ENCODE measurements around the gene ZNF678.

ZNF678 gene

DNA sequence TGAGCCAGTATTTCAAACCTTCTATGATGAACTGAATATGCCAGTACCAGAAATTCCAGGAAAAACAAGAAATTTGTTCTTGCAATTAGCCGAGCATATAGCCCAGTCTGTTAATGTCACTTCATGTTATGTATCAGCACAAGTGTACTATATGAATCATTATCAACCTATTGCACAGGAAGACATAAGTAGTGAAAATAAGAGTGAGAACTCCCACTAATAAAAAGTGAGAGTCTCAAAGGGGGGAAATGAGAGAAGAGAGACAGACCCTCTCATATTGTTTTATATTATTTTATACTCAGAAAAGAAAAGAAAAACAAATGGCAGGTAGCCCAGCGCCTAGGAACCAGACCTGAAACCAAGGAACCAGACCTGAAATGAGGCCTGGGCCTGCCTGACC, 155.6 kb downstream of the ZNF678 start:
- DNase-seq (ENCODE audit: low spot score) = no peak

DNA sequence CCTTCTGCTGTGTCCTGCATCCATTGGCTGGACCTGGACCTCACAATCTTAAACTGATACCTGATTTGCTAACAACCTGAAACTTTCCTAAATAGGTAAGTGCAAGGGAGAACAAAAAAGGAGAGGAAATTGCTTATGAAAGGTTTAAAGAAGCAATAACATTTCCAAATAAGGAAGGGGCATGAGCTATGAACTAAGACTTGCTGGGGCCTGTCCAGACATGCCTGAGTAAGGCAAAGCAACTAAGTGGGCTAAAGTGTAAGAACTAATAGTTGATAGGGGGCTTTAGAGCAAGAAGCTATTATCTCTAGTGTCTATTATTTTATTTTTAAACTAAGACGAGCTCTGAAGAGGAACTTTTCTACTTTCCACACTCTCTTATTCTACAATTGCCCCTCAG, 160.1 kb downstream of the ZNF678 start:
- no peak for DNase-seq (ENCODE audit: low spot score)

DNA sequence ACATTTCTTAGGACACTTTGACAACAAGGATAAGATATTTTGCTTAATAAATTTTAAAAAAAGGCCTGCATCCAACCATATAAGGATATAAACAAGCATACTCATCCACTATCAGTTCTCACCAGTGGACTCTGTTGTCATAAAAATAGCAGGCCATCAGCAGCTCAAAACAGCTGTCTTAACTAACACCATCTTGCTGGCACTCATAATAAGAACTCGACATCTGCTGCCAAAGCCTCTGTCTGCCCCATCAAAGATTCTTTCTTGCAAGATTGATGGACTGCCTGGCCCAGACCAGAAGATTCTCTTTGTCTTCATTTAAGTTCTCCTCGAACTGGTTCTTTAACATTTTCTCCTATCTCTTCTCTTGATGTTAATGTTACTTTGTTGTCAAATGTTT, 161.7 kb downstream of the ZNF678 start:
- DNase-seq (ENCODE audit: low spot score) = no peak

DNA sequence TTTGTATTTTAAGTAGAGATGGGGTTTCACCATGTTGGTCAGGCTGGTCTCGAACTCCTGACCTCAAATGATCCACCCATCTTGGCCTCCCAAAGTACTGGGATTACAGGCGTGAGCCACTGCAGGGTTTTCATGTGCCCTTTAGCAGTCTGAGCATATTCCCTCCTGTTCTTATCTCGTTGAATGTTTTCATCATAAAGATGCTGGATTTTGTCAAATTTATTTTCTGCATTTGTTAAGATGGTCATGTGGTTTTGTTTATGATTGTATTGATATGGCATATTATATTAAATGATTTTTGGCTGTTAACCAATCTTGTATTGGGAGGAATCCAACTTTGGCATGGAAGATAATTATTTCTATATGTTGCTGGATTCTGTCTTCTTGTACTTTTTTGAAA, 163.0 kb downstream of the ZNF678 start:
- no peak for DNase-seq (ENCODE audit: low spot score)

Measured in RKO (cell line).